SH-SY5Y (cell line): Measurements from ENCODE around the gene PCSK4.

Experiments
- GATA2 ChIP-seq: IDR thresholded peaks from 2 replicates; pipeline ENCODE4 v1.6.1; 2011; ENCODE audit warnings: mild to moderate bottlenecking, low read depth, low read length
- GATA3 ChIP-seq: IDR thresholded peaks from 2 replicates; pipeline ENCODE4 v1.6.1; 2011; ENCODE audit warnings: low read depth, mild to moderate bottlenecking, low read length, moderate library complexity

- TF ChIP-seq GATA2 (no peak), GATA3 (no peak)
These were observed 35.2 kb upstream of the PCSK4 start for GRCh38 chr19:1525343-1525742.
